Stimulated activated naive CD4-positive, alpha-beta T cell (primary cell): Measurements from ENCODE around the gene PTH2R.
A peak's percentile ranks its signal among the peaks of the same experiment; 100 is the strongest.
"Not testable (repeated sequence)": the region's sequence is repeated elsewhere in the genome, so short reads cannot be mapped to it uniquely, and the experiment has no call there.

Experiments
- DNase-seq, 6 experiments: peaks; one replicate each; lab custom pipeline; 2025; lab: John Stamatoyannopoulos, UW

PTH2R gene

DNA sequence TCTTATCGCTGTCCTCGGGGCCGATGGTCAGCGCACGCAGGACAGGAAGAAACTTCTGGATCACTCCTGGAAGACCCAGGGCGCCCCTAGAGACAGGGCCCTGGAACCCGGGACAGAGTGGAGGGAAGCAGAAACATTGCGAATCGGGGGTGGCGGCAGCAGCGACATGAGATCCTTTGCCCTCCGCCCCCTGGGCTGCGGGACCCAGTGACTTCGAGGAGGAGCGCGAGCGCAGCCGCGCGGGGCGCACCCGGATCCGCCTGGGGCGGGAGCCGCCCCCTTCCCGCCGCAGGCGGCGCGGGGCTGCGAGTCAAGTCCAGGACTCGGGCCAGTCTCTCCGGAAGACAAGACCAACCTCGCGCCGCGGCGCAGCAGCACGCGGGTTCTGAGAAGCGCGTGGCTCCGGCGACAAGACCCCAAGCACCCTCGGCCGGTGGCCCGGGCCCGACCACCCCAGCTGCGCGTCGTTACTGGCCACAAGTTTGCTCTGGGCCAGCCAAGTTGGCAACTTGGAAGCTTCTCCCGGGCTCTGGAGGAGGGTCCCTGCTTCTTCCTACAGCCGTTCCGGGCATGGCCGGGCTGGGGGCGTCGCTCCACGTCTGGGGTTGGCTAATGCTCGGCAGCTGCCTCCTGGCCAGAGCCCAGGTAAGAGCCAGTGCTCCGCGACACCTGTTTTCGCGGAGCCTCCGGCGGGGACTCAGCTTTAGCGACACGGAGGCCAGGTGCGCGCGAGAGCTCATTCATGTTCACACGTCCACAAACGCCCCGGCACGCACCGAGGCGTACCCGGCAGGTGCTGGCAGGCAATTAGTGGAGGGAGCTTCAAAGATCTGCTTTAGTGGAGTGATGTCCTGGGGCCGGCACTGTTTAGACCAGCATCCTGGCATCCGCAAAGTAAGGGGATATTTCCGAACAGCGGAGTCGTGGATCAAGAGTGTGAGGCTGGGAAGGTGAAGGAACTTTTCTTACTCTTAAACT lies at the start of gene PTH2R:
Gene PTH2R (plus strand): TSS at position 319 of the 978 bp plus-strand sequence. CDS start 252 bp downstream, at position 571.
- no peak for DNase-seq

DNA sequence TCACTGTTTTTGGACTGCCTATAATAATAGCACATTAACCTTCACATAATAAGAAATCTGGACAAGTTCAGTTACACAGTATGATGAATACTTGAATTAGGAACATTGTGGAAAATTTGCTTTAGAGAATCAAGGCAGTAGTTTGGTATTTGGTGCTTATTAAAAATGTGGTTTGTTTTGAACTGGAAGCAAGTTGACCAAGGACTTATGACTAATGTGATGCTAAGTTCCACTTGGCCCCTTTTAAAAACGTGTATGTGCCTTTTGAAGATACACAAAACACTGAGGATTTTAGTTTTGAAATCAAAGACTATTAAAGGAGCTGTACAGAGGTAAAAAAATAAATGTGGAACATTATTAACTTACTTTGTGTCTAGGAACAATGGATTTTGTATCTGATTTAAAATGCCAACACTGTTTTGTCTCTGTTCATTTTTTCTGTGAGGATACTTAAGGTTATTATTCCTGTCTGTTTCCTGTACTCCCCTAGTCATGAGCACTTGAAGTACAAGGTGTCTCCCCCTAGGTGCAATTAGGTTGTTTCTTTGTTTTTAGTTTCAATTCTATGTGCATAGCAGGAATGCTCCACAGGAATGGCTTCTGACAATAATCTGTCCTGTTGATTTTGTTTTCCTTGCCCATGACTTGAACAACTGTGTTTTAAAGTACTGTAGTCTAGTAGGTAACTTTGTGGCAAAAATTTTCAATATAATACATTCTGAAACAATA lies 49.6 kb upstream of the PTH2R start:
- DNase-seq, result no peak

DNA sequence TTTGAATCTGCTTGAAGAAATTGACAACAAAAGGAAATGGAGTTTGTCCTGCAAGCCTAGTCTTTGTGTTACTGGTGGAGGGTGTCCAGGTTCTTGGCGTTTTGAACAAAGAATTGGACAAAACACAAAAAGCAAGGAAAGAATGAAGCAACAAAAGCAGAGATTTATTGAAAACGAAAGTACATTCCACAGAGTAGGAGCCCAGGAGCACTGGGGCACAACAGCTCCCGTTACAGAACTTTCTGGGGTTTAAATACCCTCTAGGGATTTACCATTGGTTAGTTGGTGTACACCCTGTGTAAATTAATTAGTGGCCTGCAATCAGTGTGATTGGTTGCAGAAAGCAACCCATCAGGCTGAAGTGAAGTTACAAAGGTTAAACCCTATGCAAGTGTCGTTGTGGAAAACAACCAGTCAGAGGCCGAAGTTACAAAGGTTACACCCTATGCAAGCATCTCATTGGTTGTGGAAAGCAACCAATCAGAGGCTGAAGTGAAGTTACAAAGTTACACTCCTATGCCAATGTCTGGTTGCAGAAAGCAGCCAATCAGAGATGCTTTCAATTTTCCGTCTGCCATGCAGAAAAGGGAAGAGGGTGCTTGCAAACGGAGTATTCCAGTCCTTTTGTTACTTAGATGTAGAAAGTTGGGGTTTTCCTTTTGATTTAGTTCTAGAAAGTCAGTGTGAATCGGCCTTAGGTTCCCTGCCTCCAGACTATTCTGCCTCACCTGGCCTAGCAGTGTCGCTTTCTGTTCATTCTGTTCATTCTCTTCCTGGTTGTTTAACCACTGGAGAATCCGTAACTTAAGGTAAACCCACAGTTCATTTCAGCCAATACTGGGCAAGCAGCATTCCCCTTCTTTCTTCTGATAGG lies 47.6 kb upstream of the PTH2R start:
- DNase-seq, result no peak

DNA sequence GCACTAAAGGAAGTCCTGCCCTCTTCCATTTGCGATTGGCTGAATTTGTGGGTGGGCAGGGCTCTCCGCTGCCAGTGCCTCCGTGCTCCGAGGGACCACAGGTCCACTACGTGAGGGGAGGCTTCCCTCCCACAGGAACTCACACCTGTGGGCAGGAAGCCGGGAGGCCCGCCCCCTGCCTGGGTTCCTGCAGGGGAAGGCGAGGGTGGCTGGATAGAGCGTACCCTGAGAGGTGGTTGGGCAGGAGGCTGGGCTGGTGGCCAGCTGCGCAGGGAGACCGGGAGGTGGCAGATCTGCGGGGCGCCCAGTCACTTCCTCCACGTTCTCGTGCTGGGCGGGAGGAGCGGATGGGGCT lies 47.0 kb upstream of the PTH2R start:
- DNase-seq, result no peak

- no peak for DNase-seq
Measured at GRCh38 chr2:208360259-208361076, 46.1 kb upstream of the PTH2R start.

DNA sequence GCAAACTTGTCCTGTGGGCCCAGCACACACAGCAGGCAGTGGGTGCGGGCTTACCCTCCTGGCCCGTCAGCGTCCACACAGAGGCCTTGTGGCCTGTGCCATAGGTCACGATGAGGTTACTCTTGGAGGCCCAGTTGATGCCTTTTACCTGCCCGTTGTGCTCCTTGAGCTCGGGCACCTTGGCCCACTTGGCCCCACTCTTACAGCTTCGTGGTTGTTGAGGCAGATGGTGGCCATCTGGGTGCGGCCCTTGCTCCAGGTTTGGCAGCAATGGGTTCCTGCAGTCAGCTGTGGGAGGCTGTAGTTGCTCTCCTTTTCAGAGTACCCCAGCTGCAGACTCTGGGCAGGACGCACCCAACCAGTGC lies 45.5 kb upstream of the PTH2R start:
- no peak for DNase-seq

DNA sequence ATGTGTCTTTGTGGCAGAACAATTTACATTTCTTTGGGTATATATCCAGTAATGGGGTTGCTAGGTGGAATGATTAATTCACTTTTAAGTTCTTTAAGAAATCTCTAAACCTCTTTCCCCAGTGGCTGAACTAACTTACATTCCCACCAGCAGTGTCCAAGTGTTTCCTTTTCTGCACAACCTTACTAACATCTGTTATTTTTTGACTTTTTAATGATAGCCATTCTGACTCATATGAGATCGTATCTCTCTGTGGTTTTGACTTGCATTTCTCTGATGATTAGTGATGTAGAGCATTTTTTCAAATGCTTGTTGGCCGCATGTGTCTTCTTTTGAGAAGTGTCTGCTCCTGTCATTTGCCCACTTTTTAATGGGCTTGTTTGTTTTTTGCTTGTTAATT lies 43.1 kb upstream of the PTH2R start:
- no peak for DNase-seq

- no peak for DNase-seq
Measured at GRCh38 chr2:208366215-208367127, 40.1 kb upstream of the PTH2R start.

DNA sequence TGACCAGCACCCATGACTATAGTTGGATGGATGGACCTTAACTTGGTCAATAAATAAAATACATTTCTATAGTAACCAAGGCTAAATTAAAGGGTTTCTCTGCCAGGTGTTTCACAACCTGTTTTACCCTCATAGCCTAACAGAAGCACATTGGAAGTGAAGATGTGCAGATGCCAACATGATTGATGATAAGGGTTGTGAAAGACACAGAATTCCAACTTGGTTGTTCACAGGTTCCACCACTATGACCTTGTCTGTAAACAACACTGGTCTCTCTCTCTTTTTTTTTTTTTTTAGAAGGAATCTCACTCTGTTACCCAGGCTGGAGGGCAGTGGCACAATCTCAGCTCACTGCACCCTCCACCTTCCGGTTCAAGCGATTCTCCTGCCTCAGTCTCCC lies 37.5 kb upstream of the PTH2R start:
- DNase-seq, result no peak

GRCh38 chr2:208370881-208371633 lies 35.5 kb upstream of the PTH2R start:
- no peak for DNase-seq

GRCh38 chr2:208371634-208371935 lies 35.0 kb upstream of the PTH2R start:
- no peak for DNase-seq

- peak in 2 of 6 experiments; percentile 9 to 14 for DNase-seq
Measured at GRCh38 chr2:208373460-208374089, 33.0 kb upstream of the PTH2R start.

DNA sequence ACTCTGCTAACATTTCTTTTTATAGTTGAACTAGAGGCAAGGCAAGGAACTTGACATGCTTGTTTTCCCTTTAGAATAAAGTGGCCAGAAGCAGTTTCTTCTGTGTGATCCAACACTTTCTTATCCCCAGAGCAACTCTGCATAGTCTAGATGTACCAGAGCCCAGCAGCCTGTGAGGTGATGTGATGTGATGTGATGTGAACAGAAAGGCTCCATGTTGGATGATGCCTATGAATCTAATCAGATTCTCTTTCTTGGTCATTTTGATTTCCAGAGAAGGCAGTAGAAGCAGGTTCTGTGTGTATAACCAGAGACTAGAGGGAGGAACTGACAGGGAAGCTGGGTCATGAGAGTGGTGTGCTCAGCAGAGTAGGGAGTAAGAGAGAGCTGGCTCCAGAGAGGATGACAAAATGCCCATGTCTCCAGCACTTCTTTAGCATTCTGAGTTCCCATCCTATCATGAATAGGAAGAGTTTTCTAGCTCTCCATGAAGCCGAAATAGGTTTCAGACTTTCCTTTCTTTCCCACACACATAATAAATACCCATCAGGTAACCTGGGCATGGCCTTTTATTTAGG lies 31.0 kb upstream of the PTH2R start:
- DNase-seq, result no peak

GRCh38 chr2:208377344-208377860 lies 29.2 kb upstream of the PTH2R start:
- not testable (repeated sequence) for DNase-seq

DNA sequence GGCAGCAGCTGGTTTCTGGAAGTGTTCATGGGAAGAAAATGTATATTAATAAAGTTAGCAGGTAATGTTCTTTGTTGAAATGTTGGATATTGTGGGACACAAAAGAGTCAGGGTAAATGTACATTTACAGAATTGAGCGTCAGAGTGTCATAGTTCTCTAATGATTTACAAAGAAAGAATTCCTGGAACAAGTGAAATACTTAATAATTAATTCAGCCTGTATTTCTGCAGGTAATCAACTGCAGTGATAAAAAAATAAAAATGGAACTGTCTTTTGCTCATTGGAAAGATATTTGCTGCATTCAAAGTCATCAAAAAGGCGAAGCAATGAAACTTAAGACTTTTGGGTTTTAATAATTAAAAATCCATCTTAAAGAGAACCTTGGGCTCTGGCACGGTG lies 27.4 kb upstream of the PTH2R start:
- DNase-seq, result no peak

DNA sequence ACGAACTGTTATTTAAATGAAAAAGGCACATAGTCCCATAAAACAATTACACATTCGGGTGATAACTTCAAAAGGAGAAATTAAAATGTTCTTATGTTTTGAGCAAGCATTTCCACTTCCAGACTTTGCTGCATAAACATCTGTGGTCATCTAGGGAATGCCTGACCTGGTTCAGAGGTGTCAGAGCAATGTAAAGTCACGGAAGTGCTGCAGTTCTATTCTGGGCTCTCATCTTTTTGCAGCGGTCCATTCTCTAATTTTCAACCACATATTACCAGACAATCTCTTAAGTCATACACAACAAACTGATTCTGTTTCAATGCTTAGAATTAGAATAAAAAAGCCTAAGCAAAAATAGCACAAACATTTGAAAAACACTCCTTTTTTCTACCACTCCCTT lies 22.0 kb upstream of the PTH2R start:
- no peak for DNase-seq

DNA sequence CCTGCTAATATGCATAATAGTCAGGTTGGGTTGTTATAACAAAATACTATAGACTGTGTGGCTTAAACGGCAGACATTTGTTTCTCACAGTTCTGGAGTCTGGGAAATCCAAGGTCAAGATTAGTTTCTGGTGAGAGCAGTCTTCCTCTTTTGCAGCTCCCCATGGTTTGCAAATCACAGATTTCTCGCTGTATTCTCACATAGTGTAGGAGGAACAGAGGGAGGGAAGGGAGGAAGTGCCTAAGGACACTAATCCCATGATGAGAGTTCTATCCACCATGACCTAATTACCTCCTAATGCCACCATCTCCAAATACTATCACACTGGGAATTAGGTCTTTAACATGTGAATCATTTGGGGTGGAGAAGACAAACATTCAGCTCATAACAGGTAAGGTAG lies 20.1 kb upstream of the PTH2R start:
- no peak for DNase-seq

- DNase-seq, result no peak
Measured at GRCh38 chr2:208389940-208390339, 16.7 kb upstream of the PTH2R start.

DNA sequence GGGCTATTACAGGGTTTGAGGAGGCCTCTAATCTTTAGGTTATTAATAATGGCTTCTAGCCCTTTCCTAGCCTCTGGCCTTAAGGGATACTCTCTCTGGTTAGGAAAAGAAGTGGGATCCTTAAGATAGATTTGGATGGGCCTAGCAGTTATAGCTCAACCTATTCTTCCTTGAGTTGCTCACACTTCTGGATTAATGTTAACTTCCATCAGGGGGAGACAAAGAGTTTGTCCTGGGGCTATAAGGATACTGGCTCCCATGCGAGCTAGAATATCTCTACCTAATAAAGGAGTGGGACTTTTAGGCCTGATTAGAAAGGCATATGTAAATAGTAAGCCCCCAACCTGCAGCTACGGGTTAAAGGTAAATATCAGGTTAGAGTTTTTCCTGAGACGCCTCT lies 14.3 kb upstream of the PTH2R start:
- no peak for DNase-seq
